HG02885 (cell line): Measurements from ENCODE around the gene CYB561A3.

Source experiments
- ATAC-seq: cut with Tn5 transposase; IDR thresholded peaks from one replicate; pipeline ENCODE4 v1.9.1; 2021; ENCODE audit warnings: mild to moderate bottlenecking; ENCODE audit not compliant: unreplicated experiment, poor library complexity

CYB561A3 gene

DNA sequence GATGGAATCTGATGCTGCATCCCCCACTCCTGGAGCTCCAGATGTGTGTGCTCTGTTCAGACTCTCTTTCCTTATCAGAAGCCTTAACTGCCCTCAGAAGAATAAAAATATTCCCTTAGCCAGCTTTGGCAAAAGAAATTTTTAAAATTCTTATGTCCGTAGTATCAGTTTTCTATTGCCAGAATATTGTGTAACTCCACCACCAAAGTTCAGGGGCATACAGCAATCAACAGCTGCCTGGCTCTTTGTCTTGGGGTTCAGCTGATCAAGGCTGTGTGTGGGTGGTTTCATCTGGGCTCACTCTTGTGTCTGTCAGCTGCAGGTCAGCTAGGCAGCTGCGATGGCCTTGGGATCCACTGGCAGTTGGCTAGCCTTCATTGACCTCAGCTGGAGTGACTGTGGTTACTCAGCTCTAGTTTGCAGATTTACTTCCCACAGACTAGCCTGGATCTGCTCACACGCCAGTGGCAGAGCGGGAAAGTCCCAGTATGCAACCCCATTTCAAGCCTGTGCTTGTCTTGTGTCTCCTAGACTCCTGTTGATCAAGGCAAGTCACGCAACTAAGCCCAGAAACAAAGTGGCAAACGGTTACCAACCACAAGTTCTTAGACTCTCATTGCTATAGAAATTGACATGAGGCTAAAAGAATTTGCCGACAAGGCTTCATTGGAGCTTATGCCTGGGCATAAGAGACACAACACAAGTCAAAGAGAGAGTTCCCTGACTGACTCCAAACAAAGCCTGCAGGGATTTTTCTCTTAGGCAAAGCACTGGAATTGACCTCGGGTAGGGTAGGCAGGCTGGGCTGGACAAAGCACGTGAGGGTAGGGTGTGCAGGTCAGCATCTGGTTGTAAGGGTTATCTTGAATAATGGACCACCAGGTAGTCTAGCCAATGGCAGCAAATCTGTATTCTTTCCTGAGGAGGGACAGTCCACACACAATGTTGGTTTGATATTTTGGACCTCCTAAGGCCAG, 8.0 kb upstream of the CYB561A3 start:
- no peak for ATAC-seq

GRCh38 chr11:61368646-61369045, 7.0 kb upstream of the CYB561A3 start:
- no peak for ATAC-seq

DNA sequence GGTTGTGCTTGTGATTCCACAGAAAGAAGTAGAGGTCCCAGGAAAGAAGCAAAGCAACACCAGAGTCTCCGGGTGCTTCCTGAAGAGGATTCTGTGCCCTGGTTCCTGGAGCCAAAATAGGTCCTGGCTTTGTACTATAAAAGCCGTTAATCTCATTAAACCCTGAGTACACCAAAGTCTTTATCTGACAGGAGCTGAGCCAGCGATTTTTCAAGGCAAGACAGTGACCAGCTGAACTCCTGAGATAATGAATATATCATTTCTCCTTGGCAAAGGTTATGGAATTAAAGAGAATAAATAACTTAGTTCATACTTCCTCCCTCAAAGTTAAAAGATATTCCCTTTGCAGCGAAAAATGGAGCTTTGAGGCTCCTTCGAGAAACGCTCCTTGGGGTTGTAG, 5.7 kb upstream of the CYB561A3 start:
- ATAC-seq, result no peak

GRCh38 chr11:61364012-61364675, 2.5 kb upstream of the CYB561A3 start:
- ATAC-seq, result no peak

GRCh38 chr11:61362542-61362875, 827 bp upstream of the CYB561A3 start:
- peak; percentile 1 for ATAC-seq

- no peak for ATAC-seq
Observed at GRCh38 chr11:61361237-61361740, 393 bp downstream of the CYB561A3 start.

GRCh38 chr11:61359516-61359915, 2.2 kb downstream of the CYB561A3 start:
- no peak for ATAC-seq

GRCh38 chr11:61358566-61358965, 3.1 kb downstream of the CYB561A3 start:
- no peak for ATAC-seq

- no peak for ATAC-seq
Observed at GRCh38 chr11:61357894-61358239, 3.8 kb downstream of the CYB561A3 start.

GRCh38 chr11:61357233-61357893, 4.3 kb downstream of the CYB561A3 start:
- ATAC-seq, result peak; percentile 42

DNA sequence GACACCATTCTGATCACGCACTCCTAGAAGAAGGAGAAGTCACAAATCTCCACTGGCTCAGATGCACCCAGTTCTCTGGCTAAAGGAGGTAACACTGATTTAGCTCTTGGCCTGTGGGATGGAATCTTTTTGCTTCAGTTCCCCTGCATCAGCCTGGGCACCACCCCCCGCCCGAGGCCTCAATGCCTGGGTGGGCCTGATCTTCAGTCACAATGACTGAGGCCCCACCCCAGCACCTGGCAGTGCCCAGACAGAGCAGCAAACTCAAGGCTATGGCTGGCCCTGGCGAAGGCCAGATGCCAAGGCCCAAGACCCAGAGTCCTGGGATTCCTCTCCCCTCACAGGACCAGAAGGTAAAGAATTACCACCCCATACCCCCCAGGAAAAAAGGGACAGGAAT, 5.0 kb downstream of the CYB561A3 start:
- no peak for ATAC-seq

- no peak for ATAC-seq
Observed at GRCh38 chr11:61354208-61354607, 7.5 kb downstream of the CYB561A3 start.

DNA sequence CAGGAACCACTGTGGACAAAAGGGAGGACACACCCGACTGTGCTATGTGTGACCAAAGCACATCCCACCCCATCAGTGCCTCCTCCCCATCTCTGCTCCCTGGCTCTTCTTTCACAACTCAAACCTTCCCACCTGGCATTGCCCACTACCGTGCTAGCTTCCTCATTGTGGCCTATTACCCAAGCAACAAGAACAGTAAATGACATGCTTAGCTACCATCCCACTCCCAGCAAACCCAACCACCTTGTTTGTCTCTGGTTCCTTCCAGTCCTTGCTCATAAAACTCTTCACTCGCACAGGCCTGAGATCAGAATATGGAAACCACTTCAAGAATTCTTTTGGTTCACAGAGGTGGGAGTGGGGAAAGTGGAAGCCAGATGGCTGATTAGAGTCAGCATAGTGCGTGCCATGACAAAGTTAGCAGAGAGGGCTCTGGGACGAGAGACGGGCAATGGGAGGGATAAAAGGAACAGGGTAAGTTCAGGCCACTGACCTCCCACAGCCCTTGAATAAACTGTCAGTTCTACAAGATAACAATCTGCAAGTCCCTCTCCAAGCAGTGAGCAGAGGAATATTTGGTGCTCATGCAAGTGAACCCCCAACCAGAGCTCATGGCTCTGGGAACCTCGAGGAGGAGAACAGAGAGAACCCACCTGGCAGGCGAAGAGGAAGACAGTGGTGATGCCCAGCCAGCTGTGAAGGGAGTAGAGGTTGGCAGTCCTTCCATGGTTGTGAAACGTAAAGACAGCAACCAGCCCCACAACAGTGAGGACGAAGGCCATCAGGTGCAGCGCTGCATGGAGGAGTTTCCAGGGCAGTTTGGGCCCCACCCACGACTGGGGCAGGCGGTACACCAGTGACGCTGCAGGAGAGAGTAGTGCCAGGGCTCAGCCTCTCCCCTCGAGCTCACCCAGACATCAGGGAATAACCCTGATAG, 8.3 kb downstream of the CYB561A3 start:
- ATAC-seq, result no peak

DNA sequence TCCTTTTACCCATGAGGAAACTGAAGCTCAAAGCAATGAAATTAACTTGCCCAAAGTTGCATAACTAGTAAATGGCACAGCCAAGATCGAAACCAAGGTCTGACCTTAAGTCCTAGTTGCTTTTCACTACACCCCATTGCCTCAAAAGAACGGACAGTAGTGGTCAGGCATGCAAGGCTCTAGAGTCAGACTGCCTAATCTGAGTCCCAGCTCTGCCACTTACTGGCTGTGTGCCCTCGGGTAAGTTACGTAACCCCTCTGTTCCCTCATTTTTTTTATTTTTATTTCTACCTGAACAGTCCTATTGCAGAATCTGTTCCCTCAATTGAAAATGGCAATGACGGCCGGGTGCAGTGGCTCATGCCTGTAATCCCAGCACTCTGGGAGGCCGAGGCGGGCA, 9.6 kb downstream of the CYB561A3 start:
- ATAC-seq, result no peak

DNA sequence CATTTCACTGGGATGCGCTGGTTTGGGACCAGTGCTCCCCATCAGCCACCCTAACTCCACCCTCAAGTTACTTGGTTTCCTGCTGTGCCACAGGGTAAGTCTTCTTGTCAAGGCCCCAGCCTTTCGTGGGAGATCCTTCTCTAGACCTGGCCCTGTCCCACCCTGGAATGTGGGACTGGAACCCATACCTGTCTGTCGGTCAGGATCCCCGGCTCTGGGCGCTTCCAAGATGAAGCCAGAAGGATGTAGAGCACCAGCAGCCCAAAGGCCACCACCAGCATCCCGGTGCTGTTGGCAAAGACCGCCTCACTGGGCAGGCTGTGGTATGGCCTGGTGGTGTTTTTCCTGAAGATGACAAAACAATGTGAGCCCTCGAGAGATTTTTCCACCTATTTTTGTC, 10.9 kb downstream of the CYB561A3 start:
- no peak for ATAC-seq

- no peak for ATAC-seq
Observed at GRCh38 chr11:61350336-61350735, 11.3 kb downstream of the CYB561A3 start.

GRCh38 chr11:61349916-61350315, 11.8 kb downstream of the CYB561A3 start:
- ATAC-seq, result no peak

DNA sequence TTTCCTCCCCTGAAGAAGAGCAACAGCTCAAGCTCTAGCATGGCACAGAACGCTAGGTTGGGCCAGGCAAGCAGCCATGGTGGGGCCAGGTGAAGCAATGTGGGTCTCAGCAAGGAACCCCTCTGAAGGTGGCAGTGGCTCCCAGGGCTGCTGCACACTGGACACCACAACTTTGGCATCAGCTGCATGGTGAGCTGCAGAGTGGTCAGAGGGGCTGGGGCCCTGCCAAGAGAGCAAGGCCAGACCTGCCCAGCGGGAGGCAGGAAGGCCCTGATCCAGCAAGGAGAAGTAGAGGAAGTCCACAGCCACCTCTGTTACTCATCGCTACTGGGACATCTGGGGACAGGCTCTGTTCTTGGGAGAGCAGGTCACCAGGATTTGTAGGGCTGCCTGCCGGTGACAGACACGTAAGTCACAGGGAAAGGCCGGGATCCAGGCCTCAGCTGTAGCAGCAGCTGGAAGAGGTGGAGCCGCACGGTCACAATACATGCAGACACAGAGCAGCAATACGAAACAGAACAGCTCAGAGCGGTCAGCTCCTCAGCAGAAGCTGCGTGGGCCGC, 12.4 kb downstream of the CYB561A3 start:
- no peak for ATAC-seq

DNA sequence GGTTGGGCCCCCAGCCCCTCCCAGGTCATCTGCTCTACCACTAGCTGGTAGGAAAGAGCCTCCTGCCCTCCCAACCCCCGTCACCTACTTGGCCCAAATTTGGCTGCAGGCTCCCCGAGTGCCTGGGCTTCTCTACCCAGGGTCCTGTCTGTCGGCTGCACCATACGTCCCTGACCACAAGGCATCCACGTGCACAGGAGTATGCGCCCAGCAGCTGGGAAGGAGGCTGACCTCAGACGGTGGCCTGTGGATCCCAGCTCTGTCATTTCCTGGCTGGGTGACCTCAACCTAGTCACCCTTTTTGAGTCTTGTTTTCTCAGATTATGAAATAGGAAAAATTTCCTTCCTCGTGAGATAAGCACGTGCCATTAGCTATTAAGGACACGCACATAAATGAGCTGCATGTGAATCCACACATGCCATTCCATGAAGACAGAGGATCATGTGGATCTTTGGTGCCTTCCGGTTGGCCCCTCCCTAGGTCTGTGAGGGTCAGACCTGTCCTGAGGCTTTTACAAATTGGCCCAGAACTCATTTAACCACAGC, 13.7 kb downstream of the CYB561A3 start:
- no peak for ATAC-seq
